Measurements from ENCODE around the gene CD6.

- TF ChIP-seq CTCF (IDR thresholded peaks at IDR 0.05) = no peak
- TF ChIP-seq EZH2 (IDR thresholded peaks at IDR 0.05) = no peak
- TF ChIP-seq EZH2phosphoT487 (IDR thresholded peaks at IDR 0.05) = no peak
These were observed 55.8 kb downstream of the CD6 start for GRCh38 chr11:61027141-61027840.
